A549 treated with CpdA at 1 μM for 4 hours (cell line): Measurements from ENCODE around the gene AKT1S1. TPM values are rescaled to one million over a fixed set of nuclear protein-coding genes. Genes with fewer than 3 reads are reported as not detected.

Experiments used
- total RNA-seq: library from RNA; stranded (reverse); fragments of 200-300 nt; extraction: Qiagen RNA extraction; gene quantifications from 5 replicates; pipeline ENCODE4 v1.2.3, GENCODE V29; 2022; ENCODE audit warnings: low read depth

The AKT1S1 gene
- total RNA-seq = 70.9 to 125 TPM (median 113 TPM) in 5 replicates

GRCh38 chr19:49877020-49877878 lies at the start of gene AKT1S1, which contains the start of gene TBC1D17:
AKT1S1 (minus strand) TSS chr19:49877355; CDS start chr19:49873295, 4,060 bp downstream.
TBC1D17 (plus strand) TSS chr19:49877702; CDS start chr19:49877724, 22 bp downstream.

GRCh38 chr19:49896863-49897621 lies 19.9 kb upstream of the AKT1S1 start, which contains the start of gene IL4I1:
IL4I1 (minus strand) TSS chr19:49896887; CDS start chr19:49896160, 727 bp downstream.

DNA sequence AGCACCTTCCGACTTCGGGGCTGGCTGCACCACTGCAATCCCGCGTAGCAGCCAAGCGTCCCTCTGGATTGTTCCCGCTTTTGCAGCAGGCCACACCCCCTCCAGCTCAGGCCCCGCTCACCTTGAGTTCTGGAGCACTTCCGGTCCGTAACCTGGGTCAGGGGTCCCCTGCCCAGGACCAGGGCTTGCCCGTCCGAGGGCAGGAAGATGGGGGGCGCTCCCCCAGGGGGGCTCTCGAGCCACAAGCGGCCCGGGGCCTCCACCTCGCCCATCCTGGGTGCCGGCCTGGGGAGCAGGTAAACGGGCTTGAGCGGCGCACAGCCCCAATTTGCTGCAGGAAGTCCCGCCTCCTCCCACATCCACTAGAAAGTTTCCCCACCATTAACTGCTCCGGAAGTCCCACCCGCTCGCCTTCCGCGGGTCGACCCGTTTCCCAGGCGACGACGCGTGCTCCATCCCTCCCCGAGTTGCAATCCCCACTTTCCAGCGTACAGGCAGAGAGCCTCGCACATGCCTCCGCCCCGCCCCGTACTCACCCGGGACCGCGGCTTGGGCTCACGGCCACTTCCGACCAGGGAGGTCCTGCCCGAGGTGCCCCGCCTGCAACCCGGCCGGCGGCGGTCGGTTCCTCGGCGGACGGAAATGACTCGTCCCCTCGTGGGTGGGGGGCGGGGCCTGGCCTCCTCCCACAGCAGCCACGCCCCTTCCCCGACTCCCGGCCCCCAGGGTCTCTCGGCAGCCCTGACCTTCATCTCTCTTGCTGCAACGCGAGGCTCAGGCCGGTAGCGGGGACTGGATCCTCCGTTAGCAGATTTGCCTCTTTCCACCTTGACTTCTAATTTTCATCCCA lies 10.0 kb downstream of the AKT1S1 start, which contains the start of gene PNKP:
Gene PNKP (minus strand): TSS at position 644 of the 850 bp plus-strand sequence. CDS start 372 bp downstream, at position 272.

DNA sequence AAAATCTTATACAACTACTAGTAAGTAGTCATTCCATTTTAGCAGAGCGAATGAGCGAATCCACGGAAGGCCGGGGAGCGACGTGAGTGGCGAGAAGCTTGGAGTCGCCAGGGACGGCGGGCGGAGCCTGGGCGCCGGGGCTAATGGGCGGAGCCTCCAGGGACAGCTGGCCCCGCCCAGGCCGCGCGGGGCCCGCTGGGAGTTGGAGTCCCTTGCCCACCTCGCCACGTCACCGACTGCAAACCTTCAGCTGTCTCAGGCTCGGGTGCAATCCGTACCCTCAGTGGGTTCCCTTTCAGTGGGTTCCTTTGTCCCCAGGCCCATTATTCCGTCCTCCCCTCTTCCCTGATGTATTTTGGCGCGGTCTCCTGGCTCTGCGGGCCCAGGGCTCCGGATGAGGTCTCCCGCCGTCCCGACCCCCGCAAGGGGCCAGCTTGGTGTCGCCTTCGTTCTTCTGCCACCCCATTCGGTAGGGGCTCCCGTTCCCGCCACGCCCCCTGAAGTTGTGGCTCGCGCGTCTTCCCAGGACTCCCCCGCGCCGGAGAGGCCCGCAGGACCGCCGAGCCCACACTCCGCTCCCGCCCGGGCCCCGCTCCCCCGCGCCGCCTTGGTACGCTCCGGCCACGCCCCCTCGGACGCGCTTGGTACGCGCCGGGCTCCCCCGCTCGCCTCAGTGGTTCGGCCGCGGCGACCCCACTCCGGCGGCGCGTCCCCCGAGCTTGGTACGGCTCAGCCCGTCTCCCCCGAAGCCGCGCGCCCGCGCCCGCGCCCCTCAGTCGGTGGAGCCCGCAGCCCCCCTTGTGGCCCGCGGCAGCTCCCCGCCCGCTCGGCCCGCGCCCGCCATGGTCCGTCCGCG lies 26.4 kb downstream of the AKT1S1 start, which contains the start of gene PTOV1:
Gene PTOV1 (plus strand): TSS at position 673 of the 856 bp plus-strand sequence.

Other genes starting within 250 kb of the AKT1S1 start
- gene RRAS, start 237.2 kb downstream of the AKT1S1 start, total RNA-seq = 78.0 to 135 TPM (median 125 TPM) in 5 replicates
- gene SCAF1, start 235.1 kb downstream of the AKT1S1 start, total RNA-seq = 45.8 to 71.4 TPM (median 69.7 TPM) in 5 replicates
- 90.0 to 124 TPM (median 114 TPM) in 5 replicates for gene IRF3, start 211.5 kb downstream of the AKT1S1 start, total RNA-seq
- 53.6 to 76.6 TPM (median 68.8 TPM) in 5 replicates for gene BCL2L12, start 211.4 kb downstream of the AKT1S1 start, total RNA-seq
- 399 to 454 TPM (median 422 TPM) in 5 replicates for gene PRMT1, start 200.1 kb downstream of the AKT1S1 start, total RNA-seq
- gene ADM5, start 187.8 kb downstream of the AKT1S1 start, total RNA-seq = 3.9 to 7.0 TPM (median 6.8 TPM) in 5 replicates
- gene CPT1C, start 186.2 kb downstream of the AKT1S1 start, total RNA-seq = 13.3 to 15.1 TPM (median 13.5 TPM) in 5 replicates
- not detected in 5 replicates for gene TSKS, start 114.0 kb downstream of the AKT1S1 start, total RNA-seq
- 46.0 to 56.6 TPM (median 51.1 TPM) in 5 replicates for gene AP2A1, start 110.4 kb downstream of the AKT1S1 start, total RNA-seq
- gene FUZ, start 64.1 kb downstream of the AKT1S1 start, total RNA-seq = 13.7 to 16.0 TPM (median 15.2 TPM) in 5 replicates
- gene MED25, start 59.1 kb downstream of the AKT1S1 start, total RNA-seq = 46.9 to 68.9 TPM (median 60.0 TPM) in 5 replicates
- 109 to 159 TPM (median 143 TPM) in 5 replicates for gene PTOV1, start 26.2 kb downstream of the AKT1S1 start, total RNA-seq
- gene PNKP, start 9.8 kb downstream of the AKT1S1 start, total RNA-seq = 45.9 to 63.6 TPM (median 50.4 TPM) in 5 replicates
- 21.2 to 24.9 TPM (median 24.4 TPM) in 5 replicates for gene TBC1D17, start 347 bp upstream of the AKT1S1 start, total RNA-seq
- 0.44 to 1.2 TPM (median 0.91 TPM) in 5 replicates for gene IL4I1, start 19.5 kb upstream of the AKT1S1 start, total RNA-seq
- 48.8 to 56.8 TPM (median 55.5 TPM) in 5 replicates for gene ATF5, start 51.9 kb upstream of the AKT1S1 start, total RNA-seq
- 81.6 to 100 TPM (median 97.6 TPM) in 5 replicates for gene NUP62, start 52.1 kb upstream of the AKT1S1 start, total RNA-seq
- not detected in 5 replicates for gene SIGLEC11, start 83.8 kb upstream of the AKT1S1 start, total RNA-seq
- gene VRK3, start 148.0 kb upstream of the AKT1S1 start, total RNA-seq = 41.1 to 44.2 TPM (median 43.6 TPM) in 5 replicates
- gene ZNF473, start 148.7 kb upstream of the AKT1S1 start, total RNA-seq = 9.1 to 11.5 TPM (median 10.6 TPM) in 5 replicates